ENCODE data around the gene FNDC5. TPM values are rescaled to one million over a fixed set of nuclear protein-coding genes. Genes with fewer than 3 reads are reported as not detected.

FNDC5 gene
- total RNA-seq, 1 donor from 2014 or later, result 9.6 TPM

GRCh38 chr1:32867151-32867550 lies 3.6 kb downstream of the FNDC5 start:
- no peaks in the 10 kb centered on the region for H4K20me1 ChIP-seq (ENCODE audit: low read depth)
- no peak overlapping the region for H3K9ac ChIP-seq
- H3K4me1 ChIP-seq, result peaks cover 25% of the 10 kb centered on the region
- H3K9me3 ChIP-seq (ENCODE audit: low read depth), result no peaks in the 10 kb centered on the region
- Mint-ChIP-seq H3K27ac (no peak overlapping the region), H3K36me3 (peaks cover 11% of the 10 kb centered on the region), H3K4me1 (peaks cover 54% of the 10 kb centered on the region), H3K9me3 (no peaks in the 10 kb centered on the region), H3K27me3 (ENCODE audit: insufficient read depth, low read depth) (peaks cover 15% of the 10 kb centered on the region), H3K4me3 (no peak overlapping the region)
- no peak for DNase-seq (ENCODE audit: low spot score)
- TF ChIP-seq EZH2 (IDR thresholded peaks at IDR 0.05) (no peak), EZH2phosphoT487 (IDR thresholded peaks at IDR 0.05) (no peak)
- TF ChIP-seq, protein P1, sequence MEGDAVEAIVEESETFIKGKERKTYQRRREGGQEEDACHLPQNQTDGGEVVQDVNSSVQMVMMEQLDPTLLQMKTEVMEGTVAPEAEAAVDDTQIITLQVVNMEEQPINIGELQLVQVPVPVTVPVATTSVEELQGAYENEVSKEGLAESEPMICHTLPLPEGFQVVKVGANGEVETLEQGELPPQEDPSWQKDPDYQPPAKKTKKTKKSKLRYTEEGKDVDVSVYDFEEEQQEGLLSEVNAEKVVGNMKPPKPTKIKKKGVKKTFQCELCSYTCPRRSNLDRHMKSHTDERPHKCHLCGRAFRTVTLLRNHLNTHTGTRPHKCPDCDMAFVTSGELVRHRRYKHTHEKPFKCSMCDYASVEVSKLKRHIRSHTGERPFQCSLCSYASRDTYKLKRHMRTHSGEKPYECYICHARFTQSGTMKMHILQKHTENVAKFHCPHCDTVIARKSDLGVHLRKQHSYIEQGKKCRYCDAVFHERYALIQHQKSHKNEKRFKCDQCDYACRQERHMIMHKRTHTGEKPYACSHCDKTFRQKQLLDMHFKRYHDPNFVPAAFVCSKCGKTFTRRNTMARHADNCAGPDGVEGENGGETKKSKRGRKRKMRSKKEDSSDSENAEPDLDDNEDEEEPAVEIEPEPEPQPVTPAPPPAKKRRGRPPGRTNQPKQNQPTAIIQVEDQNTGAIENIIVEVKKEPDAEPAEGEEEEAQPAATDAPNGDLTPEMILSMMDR (IDR thresholded peaks at IDR 0.05), result no peak
- no peak overlapping the region for H3K4me3 ChIP-seq
- no peak overlapping the region for H3K4me2 ChIP-seq
- H3K36me3 ChIP-seq, result no peaks in the 10 kb centered on the region
- H2AFZ ChIP-seq (replicated peaks), result no peak overlapping the region
- H3F3A ChIP-seq (ENCODE audit: low read depth), result peaks cover 27% of the 10 kb centered on the region
- H3K79me2 ChIP-seq (ENCODE audit: low read depth), result no peaks in the 10 kb centered on the region
- H3K27me3 ChIP-seq, result peaks cover 18% of the 10 kb centered on the region
- no peak overlapping the region for H3K27ac ChIP-seq

DNA sequence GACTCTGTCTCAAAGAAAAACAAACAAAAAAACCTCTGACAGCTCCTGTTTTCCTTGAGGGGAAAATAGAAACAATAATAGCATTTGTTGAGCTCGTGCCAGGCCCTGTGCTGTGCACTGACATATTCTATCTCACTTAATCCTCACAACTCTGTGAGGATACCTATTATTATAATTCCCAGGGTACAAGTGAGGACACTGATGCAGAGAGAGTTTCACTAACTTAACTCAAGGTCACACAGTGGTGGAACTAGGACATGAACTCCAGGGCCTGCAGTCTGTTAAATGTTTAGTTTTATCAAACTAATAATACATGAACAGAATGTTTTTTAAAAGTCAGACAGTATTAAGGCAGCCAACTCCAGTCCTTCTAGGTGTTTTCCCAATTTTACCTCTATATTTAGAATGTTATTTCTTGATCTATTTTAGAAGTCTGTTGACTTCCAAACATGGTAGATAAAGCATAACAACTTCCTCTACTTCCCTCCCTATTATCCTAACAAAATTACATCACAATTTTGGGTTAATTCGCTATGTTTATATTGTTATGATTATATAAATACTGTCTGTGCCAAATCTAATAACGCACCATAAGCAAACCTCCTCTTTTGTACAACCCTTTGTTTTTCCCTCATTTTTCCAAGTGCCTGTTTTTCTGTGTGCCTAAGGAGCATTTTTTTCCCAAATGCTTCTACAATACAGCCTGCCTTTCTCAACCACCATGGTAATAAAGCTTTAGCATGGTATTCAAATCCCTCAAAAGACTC lies 4.9 kb downstream of the FNDC5 start:
- peaks cover 15% of the 10 kb centered on the region for H3F3A ChIP-seq (ENCODE audit: low read depth)
- no peak overlapping the region for H3K27ac ChIP-seq
- no peak overlapping the region for H2AFZ ChIP-seq (replicated peaks)
- Mint-ChIP-seq H3K27me3 (ENCODE audit: insufficient read depth, low read depth) (peaks cover 12% of the 10 kb centered on the region), H3K4me1 (peaks cover 42% of the 10 kb centered on the region), H3K27ac (no peak overlapping the region), H3K36me3 (peaks cover 17% of the 10 kb centered on the region), H3K4me3 (no peak overlapping the region), H3K9me3 (no peaks in the 10 kb centered on the region)
- no peaks in the 10 kb centered on the region for H3K36me3 ChIP-seq
- H3K27me3 ChIP-seq, result peaks cover 14% of the 10 kb centered on the region
- H3K9ac ChIP-seq, result no peak overlapping the region
- H3K79me2 ChIP-seq (ENCODE audit: low read depth), result no peaks in the 10 kb centered on the region
- no peak for DNase-seq (ENCODE audit: low spot score)
- TF ChIP-seq EZH2 (IDR thresholded peaks at IDR 0.05) (no peak), EZH2phosphoT487 (IDR thresholded peaks at IDR 0.05) (no peak)
- TF ChIP-seq, protein P1 (IDR thresholded peaks at IDR 0.05), result no peak
- no peaks in the 10 kb centered on the region for H3K9me3 ChIP-seq (ENCODE audit: low read depth)
- H3K4me1 ChIP-seq, result peaks cover 12% of the 10 kb centered on the region
- no peak overlapping the region for H3K4me2 ChIP-seq
- no peak overlapping the region for H3K4me3 ChIP-seq
- no peaks in the 10 kb centered on the region for H4K20me1 ChIP-seq (ENCODE audit: low read depth)

- TF ChIP-seq EZH2phosphoT487 (IDR thresholded peaks at IDR 0.05), result no peak
- TF ChIP-seq, protein P1 (IDR thresholded peaks at IDR 0.05), result no peak
- TF ChIP-seq EZH2 (IDR thresholded peaks at IDR 0.05), result no peak
- peak overlapping the region; percentile 88 for H3K27ac Mint-ChIP-seq
- Histone ChIP-seq H3K4me1 (peaks cover 4% of the 10 kb centered on the region), H3F3A (ENCODE audit: low read depth) (peaks cover 8% of the 10 kb centered on the region), H3K27ac (no peak overlapping the region), H3K79me2 (ENCODE audit: low read depth) (no peaks in the 10 kb centered on the region), H3K36me3 (no peaks in the 10 kb centered on the region), H4K20me1 (ENCODE audit: low read depth) (no peaks in the 10 kb centered on the region), H3K27me3 (peaks cover 4% of the 10 kb centered on the region), H2AFZ (replicated peaks) (no peak overlapping the region), H3K4me3 (no peak overlapping the region), H3K4me2 (no peak overlapping the region), H3K9me3 (ENCODE audit: low read depth) (no peaks in the 10 kb centered on the region), H3K9ac (no peak overlapping the region)
- no peak overlapping the region for H3K4me3 Mint-ChIP-seq
- peaks cover 19% of the 10 kb centered on the region for H3K36me3 Mint-ChIP-seq
- peaks cover 35% of the 10 kb centered on the region for H3K4me1 Mint-ChIP-seq
- H3K9me3 Mint-ChIP-seq, result no peaks in the 10 kb centered on the region
- H3K27me3 Mint-ChIP-seq (ENCODE audit: insufficient read depth, low read depth), result peaks cover 5% of the 10 kb centered on the region
- DNase-seq (ENCODE audit: low spot score), result no peak
These were observed 6.2 kb downstream of the FNDC5 start for GRCh38 chr1:32864375-32865019.
